Endothelial cell of umbilical vein (primary cell): Measurements from ENCODE around the gene RPS27.

Experiments used
- EZH2 ChIP-seq: IDR thresholded peaks from 2 replicates; pipeline ENCODE4 v1.6.1; 2012; ENCODE audit warnings: borderline replicate concordance, low read depth, mild to moderate bottlenecking, moderate library complexity, low read length, inconsistent platforms; ENCODE audit not compliant: severe bottlenecking
- FOS ChIP-seq: IDR thresholded peaks from 2 replicates; pipeline ENCODE4 v1.6.1; 2011; ENCODE audit warnings: mild to moderate bottlenecking, low read length, moderate library complexity, borderline replicate concordance; ENCODE audit not compliant: insufficient read depth
- JUN ChIP-seq: IDR thresholded peaks from 2 replicates; pipeline ENCODE4 v1.6.1; 2011; ENCODE audit warnings: borderline replicate concordance, low read depth; ENCODE audit not compliant: insufficient read length, insufficient read depth
- MYC ChIP-seq: IDR thresholded peaks from one replicate; pipeline ENCODE4 v1.6.1; 2011; ENCODE audit warnings: mild to moderate bottlenecking, low read depth, low read length
- POLR2A ChIP-seq: IDR thresholded peaks from 2 replicates; pipeline ENCODE4 v1.6.1; 2012; ENCODE audit warnings: low read depth, mild to moderate bottlenecking, control low read depth, low read length
- POLR2AphosphoS5 ChIP-seq: IDR thresholded peaks from 2 replicates; pipeline ENCODE4 v1.6.1; 2012; ENCODE audit warnings: low read depth, mild to moderate bottlenecking, control low read depth, low read length, moderate library complexity; ENCODE audit not compliant: insufficient read depth
- TF ChIP-seq, protein P1 (sequence below), 2 donors: IDR thresholded peaks; 1 replicate in 1 of 2; 2 replicates in 1 of 2; pipeline ENCODE4 v1.5.1; 2011; ENCODE audit warnings: low read length in 2 of 2, mild to moderate bottlenecking in 2 of 2, moderate library complexity in 2 of 2, control low read depth in 1 of 2, inconsistent platforms in 1 of 2, low read depth in 1 of 2; ENCODE audit not compliant: insufficient read depth in 1 of 2; ENCODE audit errors: extremely low read depth in 1 of 2

DNA sequence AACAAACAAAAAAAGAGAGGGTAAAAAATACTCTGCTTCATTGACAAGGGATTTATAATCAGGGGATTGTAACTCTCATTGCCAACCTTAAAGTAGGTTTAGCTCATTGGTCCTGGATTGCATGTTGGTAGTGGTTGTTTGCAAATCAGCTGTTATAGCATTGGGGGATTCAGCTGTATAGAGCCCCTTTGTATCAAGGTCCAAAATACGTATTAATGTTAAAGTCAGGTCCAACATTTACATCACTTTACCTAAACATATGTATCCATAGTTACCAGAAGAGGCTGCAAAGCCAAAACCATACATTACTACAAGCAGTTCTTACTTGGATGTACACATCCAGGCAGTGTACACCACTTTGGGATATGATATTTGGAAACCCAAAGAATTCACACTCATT lies 29.4 kb downstream of the RPS27 start:
- TF ChIP-seq, protein P1, sequence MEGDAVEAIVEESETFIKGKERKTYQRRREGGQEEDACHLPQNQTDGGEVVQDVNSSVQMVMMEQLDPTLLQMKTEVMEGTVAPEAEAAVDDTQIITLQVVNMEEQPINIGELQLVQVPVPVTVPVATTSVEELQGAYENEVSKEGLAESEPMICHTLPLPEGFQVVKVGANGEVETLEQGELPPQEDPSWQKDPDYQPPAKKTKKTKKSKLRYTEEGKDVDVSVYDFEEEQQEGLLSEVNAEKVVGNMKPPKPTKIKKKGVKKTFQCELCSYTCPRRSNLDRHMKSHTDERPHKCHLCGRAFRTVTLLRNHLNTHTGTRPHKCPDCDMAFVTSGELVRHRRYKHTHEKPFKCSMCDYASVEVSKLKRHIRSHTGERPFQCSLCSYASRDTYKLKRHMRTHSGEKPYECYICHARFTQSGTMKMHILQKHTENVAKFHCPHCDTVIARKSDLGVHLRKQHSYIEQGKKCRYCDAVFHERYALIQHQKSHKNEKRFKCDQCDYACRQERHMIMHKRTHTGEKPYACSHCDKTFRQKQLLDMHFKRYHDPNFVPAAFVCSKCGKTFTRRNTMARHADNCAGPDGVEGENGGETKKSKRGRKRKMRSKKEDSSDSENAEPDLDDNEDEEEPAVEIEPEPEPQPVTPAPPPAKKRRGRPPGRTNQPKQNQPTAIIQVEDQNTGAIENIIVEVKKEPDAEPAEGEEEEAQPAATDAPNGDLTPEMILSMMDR (IDR thresholded peaks at IDR 0.05; ENCODE audit: extremely low read depth in 1 of 2, insufficient read depth in 1 of 2, low read depth in 1 of 2, low read length in 2 of 2) = no peak
- TF ChIP-seq EZH2 (no peak), POLR2AphosphoS5 (no peak), MYC (no peak), POLR2A (no peak), FOS (no peak), JUN (no peak)
